HG03280 (cell line): ENCODE data around the gene MFSD2B.
"Not testable (repeated sequence)": the region's sequence is repeated elsewhere in the genome, so short reads cannot be mapped to it uniquely, and the experiment has no call there.

Experiments used
- ATAC-seq: cut with Tn5 transposase; IDR thresholded peaks from one replicate; pipeline ENCODE4 v1.9.1; 2021; ENCODE audit warnings: mild to moderate bottlenecking, moderate library complexity; ENCODE audit not compliant: unreplicated experiment

MFSD2B gene

DNA sequence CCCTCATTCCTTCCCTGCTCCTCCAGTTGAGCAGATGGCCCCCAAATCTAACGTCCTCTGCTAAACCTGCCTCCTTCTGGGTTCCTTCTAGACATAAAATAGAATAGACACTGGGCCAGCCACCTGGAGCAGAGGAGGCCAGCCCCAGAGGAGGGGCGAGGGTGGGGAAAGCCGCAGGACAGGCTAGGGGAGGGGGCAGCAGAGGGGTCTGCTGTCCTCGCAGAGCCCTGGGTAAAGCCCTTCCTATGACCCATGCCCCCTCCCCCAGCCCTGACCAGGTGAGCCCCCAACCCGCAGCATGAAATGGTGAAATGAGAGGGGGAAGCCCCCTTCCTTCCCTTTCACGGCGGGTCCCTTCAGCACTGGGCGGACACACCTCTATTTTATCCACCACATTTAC, 7.8 kb downstream of the MFSD2B start:
- no peak for ATAC-seq

DNA sequence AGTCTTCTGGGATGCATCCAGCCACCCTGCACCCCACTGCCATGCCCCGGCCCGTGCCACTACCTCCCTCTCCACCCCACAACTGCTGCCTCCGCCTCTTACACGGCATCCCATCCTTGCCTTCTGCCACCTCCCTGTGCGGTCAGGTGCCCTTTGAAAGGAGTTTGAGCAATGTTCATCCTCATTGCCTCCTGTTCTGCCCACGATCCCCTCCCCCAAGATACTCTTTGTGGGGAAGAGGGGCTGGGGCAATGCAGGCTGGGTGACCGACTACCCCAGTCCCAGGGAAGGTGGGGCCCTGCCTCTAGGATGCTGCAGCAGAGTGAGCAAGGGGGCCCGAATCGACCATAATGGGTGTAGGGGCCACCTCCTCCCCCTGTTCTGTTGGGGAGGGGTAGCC, 8.4 kb downstream of the MFSD2B start:
- no peak for ATAC-seq

DNA sequence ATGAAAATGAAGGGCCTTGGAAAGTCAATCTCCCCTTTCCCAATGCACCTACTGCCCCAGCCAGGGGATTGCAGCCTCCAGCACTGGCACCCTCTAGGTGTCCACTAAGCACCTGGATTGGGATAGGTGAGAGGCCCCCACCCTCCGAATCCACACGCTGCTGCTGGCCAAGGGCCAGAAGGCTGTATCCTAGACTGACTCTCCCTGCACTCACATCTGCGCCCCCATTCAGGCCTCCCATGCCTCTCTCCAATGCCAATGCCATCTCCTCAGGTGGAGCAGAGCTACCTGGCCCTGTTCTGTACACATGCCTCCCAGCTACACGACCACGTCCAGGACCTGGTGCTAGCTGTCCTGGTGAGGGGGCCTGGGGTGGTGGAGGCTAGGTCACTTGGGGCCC, 9.8 kb downstream of the MFSD2B start:
- no peak for ATAC-seq

DNA sequence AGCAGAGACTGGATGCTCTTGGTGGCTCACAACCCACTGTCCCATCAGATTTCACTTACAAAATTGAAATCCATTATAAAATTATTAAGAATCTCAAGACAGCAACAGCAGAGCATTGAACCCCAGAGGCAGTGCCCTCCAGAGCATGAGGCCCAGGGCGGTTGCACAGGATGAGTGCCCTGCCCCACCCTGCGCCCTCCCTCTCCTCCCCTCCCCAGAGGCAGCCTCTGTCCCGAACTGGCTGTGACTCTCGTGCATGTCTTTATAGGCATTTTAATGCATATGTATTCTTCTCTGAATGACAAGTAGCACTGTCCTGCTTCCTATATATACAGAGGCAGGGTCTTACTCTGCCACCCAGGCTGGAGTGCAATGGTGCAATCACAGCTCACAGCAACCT, 10.4 kb downstream of the MFSD2B start:
- ATAC-seq = no peak

DNA sequence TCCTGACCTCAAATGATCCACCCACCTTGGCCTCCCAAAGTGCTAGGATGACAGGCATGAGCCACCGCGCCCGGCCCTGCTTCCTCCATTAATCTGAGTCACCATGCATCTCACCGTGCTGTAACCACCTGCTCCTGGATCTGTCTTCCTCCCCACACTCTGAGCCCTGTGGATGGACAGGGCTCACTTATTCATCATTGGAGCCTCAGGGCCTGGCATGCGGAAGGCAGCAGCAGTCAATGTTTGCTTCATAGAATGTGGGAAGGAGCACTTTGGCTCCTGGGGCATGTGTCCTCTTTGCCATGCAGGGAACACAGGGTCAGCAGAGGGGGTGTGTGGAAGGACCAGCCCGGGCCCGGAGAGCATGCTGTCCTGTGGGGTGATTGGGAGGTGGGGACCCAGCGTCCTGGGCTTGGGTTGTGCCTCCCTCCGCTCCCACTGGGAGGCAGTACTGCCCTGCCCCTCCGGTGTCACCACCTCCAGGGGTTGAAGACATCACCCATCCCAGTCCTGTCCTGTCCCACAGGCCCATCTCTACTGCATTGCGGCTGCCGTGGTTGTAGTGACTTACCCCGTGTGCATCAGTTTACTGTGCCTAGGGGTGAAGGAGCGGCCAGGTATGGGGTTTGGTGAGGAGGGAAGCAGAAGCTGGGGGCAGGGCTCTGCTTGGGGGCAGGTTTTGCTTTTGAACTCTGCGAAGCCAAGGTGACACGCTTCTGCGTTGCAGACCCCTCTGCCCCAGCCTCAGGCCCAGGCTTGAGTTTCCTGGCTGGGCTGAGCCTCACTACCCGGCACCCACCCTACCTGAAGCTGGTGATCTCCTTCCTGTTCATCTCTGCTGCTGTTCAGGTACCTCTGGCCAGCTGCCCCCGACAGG, 11.5 kb downstream of the MFSD2B start:
- ATAC-seq = no peak

DNA sequence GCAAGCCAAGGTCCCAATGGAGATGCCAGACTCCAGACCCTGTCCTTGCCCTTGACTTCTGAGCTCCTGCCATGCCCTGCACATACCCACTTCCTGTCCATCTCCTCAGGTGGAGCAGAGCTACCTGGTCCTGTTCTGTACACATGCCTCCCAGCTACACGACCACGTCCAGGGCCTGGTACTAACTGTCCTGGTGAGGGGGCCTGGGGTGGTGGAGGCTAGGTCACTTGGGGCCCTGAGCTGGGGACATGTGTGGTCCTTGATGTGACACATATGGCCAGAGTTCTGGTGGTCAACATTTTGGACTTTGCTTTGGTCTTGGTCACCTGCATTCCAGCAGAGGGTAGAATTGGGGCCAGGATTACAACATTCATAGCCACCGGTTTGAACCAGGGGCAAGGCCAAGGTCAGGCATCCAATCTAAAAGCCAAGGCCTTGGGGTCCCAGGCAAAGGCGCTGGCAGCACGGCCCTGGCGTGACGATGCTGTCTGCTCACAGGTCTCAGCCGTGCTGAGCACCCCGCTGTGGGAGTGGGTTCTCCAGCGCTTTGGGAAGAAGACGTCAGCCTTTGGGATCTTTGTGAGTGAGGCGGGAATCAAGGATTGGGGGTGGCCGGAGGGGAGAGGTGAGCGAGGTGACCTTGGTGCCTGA, 12.6 kb downstream of the MFSD2B start:
- ATAC-seq = no peak

DNA sequence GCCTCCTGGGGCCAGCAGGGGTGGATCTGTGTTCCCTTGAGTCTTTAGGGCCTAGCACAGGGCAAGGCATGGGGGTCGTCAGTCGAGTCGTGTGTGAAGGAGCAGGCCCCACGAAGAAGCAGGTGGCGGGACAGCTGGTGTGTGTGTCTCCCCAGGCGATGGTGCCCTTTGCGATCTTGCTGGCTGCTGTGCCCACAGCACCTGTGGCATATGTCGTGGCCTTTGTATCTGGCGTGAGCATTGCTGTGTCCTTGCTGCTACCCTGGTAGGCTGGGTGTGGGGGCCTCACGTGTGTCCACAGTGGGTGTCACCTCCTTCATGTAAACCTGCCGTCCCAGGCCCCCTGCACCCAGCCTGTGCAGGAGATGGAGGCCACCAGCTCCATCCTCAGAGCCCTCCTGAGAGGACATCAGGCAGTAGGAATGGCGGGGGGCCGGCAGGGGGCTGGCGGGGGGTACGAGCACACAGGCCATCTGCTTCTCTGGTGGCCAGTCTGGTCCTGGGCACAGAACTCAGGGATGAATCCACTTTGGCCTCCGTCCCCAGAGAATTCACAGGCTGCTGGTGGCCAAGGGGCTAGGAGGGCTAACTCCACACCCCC, 13.2 kb downstream of the MFSD2B start:
- no peak for ATAC-seq

DNA sequence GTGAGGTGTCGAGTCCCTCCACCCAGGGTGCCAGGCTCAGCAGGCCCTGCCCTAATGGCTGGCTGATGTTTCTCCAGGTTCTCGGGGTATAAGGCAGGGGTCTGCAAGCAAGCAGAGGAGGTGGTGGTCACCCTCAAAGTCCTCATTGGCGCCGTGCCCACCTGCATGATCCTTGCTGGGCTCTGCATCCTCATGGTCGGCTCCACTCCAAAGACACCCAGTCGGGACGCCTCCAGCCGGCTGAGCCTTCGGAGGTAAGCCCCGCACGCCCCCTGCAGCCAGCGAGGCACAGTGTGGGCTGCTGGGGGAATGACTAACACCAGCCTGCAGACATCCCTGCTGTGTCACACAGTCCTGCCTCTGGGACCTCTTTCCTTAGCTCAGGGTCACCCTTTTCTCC, 14.1 kb downstream of the MFSD2B start:
- ATAC-seq = no peak

DNA sequence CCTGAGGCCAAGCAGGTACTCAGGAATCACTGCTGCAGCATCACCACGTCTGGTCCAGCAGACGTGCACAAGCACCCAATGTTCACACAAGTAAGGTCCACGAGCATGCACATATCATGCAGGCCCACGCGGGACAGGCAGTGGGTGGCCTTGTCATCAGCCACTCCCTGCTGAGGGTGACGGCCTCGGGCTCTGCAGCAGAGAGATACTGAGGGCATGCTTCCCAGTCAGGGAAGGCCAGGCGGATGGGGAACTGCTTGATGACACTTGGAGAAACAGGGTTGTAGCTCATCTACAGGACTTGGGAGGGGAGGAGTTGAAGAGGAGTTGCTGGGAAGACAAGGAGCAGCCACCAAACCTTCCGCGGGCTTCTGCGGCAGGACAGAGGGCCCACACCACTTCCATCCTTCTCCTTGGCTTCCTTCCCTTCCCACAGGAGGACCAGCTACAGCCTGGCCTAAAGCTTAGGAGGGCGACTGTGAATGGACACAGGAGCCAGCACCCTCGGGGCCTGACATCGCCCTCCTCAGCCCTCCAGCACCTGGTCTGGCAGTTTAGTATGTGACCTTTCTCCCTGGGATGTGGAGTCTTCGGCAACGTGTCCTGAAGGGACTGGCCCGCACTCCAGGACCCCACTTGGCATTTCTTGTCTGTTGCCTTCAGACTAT, 15.2 kb downstream of the MFSD2B start:
- ATAC-seq = no peak

DNA sequence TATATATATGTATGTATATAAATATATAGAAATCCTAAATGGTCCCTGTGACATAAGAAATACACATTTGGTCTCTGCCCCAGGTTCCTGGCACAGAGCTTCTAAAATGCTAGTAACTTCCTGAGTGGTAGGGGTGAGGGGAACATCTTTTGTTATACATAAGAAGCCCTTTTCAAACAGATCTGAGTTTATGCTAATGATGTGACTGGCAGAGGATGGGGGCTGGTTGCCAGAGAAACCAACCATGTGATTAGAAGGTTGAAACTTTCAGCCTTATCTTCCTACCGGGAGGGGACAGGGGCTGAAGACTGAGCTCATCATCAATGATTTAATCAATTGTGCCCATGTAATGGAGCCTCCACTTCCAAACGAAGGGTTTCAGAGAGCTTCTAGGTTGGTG, 16.3 kb downstream of the MFSD2B start:
- ATAC-seq = no peak

DNA sequence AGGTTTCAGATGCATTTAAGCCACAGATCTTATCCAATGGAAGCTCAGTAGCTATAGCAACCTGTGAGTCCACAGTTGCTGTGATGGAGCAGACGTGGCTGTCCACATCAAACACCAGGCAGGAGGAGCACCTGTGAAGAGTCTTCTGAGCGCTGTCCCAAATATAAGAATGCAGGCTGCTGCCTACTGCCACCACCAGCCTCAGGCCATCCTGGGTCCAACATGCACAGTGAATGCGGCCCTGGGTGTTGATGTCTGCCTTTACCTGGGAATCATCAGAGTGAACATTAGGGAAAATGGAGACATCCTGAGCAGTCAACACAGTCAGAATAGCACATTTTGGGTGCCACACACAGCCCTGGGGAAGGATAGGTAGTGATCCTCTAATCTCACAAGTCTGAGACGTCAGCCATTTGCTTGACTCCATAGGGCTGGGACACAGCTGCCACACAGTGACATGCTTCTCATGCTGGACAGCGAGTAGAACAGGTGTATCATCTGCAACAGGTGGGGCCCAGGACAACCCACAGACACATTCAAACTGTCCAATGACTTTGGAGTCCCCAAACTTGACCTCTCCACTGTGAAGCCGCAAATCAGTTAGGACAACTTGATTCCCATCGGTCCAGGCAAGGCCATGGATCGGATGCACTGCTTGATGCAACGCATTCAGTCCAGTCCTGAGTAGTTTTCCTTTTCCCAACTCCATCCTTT, 29.1 kb downstream of the MFSD2B start:
- ATAC-seq = no peak

DNA sequence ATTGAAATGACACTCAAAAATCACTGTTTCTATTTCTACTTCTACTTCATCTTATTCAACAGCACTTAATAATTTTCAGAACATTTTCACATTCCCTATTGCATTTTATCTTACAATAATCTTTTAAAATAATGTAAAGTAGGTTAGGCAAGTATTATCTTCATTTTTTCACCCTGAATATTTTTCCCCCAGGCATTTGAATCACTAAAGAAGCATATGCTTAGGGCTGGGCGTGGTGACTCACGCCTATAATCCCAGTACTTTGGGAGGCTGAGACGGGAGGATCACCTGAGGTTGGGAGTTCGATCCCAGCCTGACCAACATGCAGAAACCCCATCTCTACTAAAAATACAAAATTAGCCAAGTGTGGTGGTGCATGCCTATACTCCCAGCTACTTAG, 30.6 kb downstream of the MFSD2B start:
- ATAC-seq = no peak

DNA sequence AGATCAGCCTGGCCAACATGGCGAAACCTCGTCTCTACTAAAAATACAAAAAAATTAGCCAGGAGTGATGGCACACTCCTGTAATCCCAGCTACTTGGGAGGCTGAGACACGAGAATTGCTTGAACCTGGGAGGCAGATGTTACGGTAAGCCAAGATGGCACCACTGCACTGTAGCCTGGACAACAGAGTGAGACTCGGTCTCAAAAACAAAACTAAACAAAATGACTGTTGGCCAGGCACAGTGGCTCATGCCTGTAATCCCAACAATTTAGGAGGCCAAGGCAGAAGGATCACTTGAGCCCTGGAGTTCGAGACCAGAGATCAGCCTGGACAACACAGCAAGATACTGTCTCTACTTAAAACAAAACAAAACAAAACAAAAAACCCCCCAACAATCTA, 33.2 kb downstream of the MFSD2B start:
- ATAC-seq = not testable (repeated sequence)

DNA sequence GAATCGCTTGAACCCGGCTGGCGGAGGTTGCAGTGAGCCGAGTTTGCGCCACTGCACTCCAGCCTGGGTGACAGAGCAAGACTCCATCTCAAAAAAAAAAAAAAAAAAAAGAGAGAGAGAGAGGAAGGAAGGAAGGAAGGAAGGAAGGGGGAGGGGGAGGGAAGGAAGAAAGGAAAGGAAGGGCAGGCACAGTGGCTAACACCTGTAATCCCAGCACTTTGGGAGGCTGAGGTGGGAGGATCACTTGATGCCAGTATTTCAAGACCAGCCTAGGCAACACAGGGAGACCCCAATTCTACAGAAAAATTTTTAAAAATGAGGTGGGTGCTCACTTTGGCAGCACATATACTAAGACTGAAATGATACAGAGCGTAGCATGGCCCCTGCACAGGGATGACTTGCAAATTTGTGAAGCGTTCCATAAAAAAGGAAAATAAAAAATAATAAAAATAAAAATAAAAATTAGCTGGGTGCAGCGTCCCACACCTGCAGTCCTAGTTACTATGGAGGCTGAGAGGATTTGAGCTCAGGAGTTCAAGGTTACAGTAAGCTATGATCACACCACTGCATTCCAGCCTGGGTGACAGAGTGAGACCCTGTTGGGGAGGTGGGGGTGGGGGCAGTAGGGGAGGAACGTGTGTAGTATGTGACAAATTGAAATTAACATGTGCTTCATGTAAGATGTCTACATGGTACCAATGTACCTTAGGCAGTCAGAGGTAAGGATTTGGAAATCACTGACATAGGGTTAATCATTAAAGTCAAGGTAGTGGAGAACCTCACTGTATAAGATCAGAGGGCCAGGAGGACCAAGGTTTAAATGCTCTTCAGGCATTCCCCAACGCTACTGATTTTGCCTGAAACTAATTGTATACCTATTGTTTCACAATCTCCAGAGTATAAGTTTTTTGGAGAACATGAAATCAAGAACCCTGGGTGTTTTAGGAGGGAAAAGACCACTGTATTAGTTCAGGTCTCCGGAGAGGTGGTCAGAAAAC, 35.9 kb downstream of the MFSD2B start:
- ATAC-seq = no peak

DNA sequence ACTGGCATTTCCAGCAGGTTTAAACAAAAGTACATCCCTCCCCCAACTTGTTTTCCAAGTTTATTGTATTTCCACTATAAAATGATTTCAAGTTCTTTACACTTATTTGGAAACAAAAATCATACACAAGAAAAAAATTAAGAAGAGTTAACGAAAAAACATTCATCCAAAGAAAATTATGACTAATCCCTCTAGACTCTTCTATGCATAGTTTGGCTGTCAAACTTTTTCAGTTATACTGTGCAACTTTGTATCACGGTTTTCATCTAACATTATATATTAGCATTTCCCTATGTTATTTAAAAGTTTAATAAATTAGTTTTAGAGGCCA, 36.7 kb downstream of the MFSD2B start:
- ATAC-seq = no peak

DNA sequence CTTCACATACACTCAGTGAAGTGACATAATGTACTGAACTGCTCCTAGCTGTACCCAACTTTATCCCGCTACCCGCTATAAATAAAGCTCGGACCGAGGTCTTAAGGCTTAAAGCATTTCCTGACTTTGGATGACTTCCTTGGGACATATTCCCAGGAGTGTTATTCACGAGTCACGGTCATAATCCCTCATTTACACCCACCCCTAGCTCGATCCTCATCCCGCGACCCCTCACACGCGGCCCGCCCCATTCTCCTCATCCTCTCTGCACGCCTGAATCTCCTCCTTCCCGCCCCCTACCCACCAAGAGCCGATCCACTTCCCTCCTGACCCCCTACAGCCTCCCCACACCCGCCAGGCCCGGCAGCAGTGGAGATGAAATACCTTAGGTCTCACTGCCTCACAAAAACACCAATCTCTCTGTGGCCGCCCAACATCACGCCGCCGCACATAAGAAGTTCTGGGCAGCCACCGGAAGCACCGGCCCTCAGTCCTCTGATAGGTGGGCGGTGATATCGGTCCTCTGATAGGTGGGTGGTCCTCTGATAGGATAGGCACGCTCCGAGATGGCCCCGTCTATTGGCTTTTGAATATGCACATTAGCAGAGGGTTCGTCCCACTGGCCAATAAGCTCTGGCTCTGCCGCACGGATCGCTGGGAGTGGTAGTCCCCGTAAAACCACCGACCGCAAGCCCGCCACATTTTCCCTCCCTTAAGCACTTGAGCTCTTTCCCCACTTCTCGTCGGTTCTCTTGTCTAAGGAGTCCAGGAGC, 37.2 kb downstream of the MFSD2B start, which contains the start of gene WDCP:
TSS of gene WDCP (minus strand) at position 462 of the 773 bp plus-strand sequence. CDS start 7,897 bp downstream, outside the sequence.
- ATAC-seq = peak; percentile 99

DNA sequence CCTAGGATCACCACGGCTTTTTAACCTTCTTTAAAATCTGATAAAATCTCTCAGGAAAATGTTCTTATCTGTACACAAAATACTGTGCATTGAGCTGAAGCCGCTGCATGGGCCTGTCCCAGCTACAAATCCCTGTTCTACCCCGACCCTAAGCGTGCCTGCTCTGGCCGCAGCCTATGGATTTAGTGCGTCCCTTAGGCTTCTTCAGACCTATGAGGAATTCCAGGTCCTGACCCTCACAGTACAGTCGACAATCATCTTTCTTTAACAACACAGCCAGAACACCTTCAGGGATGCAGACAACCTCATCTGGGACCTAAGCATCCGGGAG, 37.8 kb downstream of the MFSD2B start:
- no peak for ATAC-seq

DNA sequence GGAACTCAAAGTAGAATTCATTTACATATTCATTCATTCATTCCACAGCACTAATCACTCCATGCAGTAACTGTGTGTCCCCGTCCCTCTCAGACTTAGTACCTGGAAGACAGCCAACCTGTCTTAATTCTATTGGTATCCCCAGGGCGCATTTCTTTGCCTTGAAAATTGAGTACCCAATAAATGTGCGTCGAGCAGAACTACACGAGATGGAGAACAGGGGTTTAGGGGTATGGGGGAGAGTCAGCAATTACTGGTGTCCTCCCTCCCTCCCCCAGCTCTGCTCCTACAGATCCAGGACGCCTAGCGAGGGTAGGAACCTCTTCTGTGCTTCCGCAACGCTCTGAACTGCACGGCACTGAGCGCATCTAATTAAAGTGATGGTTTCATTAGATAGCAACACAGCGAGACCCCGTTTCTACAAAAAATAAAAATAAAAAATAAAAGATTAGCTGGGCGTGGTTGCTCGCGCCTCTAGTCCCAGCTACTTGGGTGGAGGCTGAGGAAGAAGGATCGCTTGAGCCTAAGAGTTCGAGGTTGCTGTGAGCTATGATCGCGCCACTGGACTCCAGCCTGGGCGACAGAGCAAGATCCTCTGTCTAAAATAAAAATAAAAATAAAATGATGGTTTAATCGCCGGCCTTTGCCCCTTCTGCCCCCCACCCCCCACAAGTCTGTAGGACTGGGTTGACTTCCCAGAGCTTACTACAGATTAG, 39.0 kb downstream of the MFSD2B start:
- no peak for ATAC-seq
